RPMI7951 (cell line): ENCODE measurements around the gene SNX10. TPM values are rescaled to one million over a fixed set of nuclear protein-coding genes. Genes with fewer than 3 reads are reported as not detected.
A peak's percentile ranks its signal among the peaks of the same experiment; 100 is the strongest.

Source experiments
- DNase-seq: peaks from one replicate; pipeline ENCODE4 v3.0.0-alpha.2; 2012; ENCODE audit warnings: low read depth
- total RNA-seq: library from RNA; depleted of rRNA; stranded (reverse); fragments of >200 nt; shearing (Covaris generic); gene quantifications from 2 replicates; pipeline ENCODE4 v1.2.3, GENCODE V29; 2014

The SNX10 gene
- total RNA-seq, 1 experiment from 2014 or later = 31.1 TPM

GRCh38 chr7:26369593-26369992 is 77.9 kb downstream of the SNX10 start:
- DNase-seq = peak; percentile 71

GRCh38 chr7:26370011-26370410 is 78.3 kb downstream of the SNX10 start:
- DNase-seq = peak; percentile 42

GRCh38 chr7:26372249-26372648 is 80.6 kb downstream of the SNX10 start:
- DNase-seq = no peak

- no peak for DNase-seq
Measured at GRCh38 chr7:26372704-26373103, 81.0 kb downstream of the SNX10 start.

- no peak for DNase-seq
Measured at GRCh38 chr7:26374647-26375373, 83.1 kb downstream of the SNX10 start.

- DNase-seq = no peak
Measured at GRCh38 chr7:26375726-26376174, 84.1 kb downstream of the SNX10 start.

GRCh38 chr7:26376175-26376917 is 84.7 kb downstream of the SNX10 start:
- no peak for DNase-seq

GRCh38 chr7:26378016-26378415 is 86.4 kb downstream of the SNX10 start:
- DNase-seq = no peak

GRCh38 chr7:26379711-26380110 is 88.0 kb downstream of the SNX10 start:
- DNase-seq = no peak

- no peak for DNase-seq
Measured at GRCh38 chr7:26381476-26382353, 90.1 kb downstream of the SNX10 start.

GRCh38 chr7:26385240-26385639 is 93.6 kb downstream of the SNX10 start:
- DNase-seq = peak; percentile 34

GRCh38 chr7:26387731-26388130 is 96.1 kb downstream of the SNX10 start:
- DNase-seq = no peak

GRCh38 chr7:26388256-26388655 is 96.6 kb downstream of the SNX10 start:
- DNase-seq = no peak

GRCh38 chr7:26390016-26390415 is 98.4 kb downstream of the SNX10 start:
- no peak for DNase-seq

- DNase-seq = no peak
Measured at GRCh38 chr7:26393818-26394217, 102.2 kb downstream of the SNX10 start.

- DNase-seq = peak; percentile 53
Measured at GRCh38 chr7:26397332-26397731, 105.7 kb downstream of the SNX10 start.

- DNase-seq = no peak
Measured at GRCh38 chr7:26397796-26398426, 106.2 kb downstream of the SNX10 start.

GRCh38 chr7:26398427-26398755 is 106.7 kb downstream of the SNX10 start:
- DNase-seq = peak; percentile 78

- DNase-seq = peak; percentile 74
Measured at GRCh38 chr7:26398756-26399509, 107.3 kb downstream of the SNX10 start.

- DNase-seq = no peak
Measured at GRCh38 chr7:26399736-26400135, 108.1 kb downstream of the SNX10 start.

- no peak for DNase-seq
Measured at GRCh38 chr7:26403640-26404039, 112.0 kb downstream of the SNX10 start.
